NCI-H2081 (cell line): ENCODE results near the gene AGPAT1.

ENCODE experiments used
- DNase-seq, 2 experiments: peaks; one replicate each; lab custom pipeline; 2025; lab: John Stamatoyannopoulos, UW

Gene AGPAT1

DNA sequence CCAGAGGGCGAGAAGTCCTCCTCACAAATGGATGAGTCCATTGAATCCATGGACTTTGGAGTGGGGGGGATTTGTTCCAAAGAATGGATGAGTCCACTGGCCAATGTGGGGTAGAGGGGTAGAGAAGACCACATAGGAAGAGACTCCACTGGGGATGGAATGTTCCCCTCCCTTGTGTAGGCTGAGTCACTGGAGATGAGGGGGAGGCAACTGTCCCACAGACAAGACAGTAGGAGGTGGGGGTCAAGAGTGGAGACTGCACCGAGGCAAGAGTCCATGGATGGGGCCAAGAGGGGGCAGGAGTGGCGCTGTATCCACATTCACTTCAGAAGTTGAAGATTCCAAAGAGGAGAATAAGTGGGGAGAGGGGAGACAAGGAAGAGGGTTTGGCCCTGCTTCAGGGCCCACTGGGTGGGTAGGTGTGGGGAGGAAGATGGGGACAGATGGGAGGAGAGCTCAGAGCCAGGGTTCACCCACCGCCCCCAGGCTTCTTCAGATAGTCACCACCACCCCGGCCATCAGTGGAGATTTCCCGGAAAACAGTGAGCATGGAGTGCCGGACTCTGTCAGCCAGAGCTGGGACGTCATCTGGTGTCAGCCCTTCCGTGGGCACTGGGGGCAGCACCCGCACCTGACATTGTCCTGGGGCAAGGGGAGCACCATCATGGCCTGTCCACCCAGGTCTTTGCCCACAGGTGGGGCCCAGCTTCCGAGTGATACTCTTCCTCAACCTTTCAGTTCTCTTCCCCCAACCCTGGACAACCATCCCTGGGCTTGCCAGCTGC, 6.9 kb downstream of the AGPAT1 start:
- no peak for DNase-seq

- no peak for DNase-seq
Observed at GRCh38 chr6:32168350-32168749, 7.5 kb downstream of the AGPAT1 start.

GRCh38 chr6:32167761-32168262, 8.1 kb downstream of the AGPAT1 start:
- no peak for DNase-seq

DNA sequence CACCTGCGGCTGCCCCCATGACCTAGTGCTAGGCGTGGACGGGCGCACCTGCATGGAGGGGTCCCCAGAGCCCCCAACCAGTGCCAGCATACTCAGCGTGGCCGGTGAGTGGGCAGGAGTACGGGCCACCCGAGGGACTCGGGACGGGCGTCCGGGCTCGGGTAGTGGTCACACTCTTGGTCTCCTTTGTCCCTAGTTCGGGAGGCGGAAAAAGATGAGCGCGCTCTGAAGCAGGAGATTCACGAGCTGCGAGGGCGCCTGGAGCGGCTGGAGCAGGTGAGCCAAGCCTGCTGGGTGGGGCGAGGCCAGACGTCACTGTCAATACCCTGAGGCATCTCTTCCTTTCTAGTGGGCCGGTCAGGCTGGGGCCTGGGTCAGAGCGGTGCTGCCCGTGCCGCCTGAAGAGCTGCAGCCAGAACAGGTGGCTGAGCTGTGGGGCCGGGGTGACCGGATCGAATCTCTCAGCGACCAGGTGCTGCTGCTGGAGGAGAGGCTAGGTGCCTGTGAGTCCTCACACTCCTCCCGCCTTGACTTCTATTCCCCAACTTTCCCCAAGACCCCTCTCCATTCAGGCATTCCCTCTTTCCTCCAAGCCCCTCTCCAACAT, 8.6 kb downstream of the AGPAT1 start:
- no peak for DNase-seq

GRCh38 chr6:32166411-32167061, 9.3 kb downstream of the AGPAT1 start:
- DNase-seq, result no peak

DNA sequence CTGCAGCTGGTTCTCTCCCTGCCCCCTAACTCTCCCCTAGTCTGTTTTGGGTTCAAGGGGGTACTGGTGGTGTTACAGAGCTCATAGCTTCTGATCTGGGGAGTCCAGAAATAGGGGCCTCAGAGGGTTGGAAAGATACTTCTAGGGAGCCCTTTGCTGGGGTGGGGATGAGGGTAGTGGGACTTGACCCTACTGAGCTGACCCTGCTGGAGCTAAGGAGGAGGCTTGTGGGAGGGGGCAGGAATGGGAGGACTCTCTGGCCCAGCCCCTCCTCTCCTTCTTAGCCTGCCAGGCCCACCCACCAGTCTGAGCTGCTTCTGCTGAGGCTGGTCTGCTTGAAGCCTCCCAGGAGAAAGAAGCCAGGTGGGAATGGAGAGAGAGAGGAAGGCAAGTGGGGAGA, 11.6 kb downstream of the AGPAT1 start, which contains the start of gene EGFL8:
EGFL8 (plus strand) TSS at position 301 of the 400 bp plus-strand sequence. CDS start 1,571 bp downstream, outside the sequence.
- DNase-seq, result no peak

- no peak for DNase-seq
Observed at GRCh38 chr6:32163559-32164258, 12.2 kb downstream of the AGPAT1 start.

GRCh38 chr6:32158052-32158451, 17.8 kb downstream of the AGPAT1 start:
- DNase-seq, result no peak

GRCh38 chr6:32156891-32157290, 19.0 kb downstream of the AGPAT1 start:
- DNase-seq, result no peak

DNA sequence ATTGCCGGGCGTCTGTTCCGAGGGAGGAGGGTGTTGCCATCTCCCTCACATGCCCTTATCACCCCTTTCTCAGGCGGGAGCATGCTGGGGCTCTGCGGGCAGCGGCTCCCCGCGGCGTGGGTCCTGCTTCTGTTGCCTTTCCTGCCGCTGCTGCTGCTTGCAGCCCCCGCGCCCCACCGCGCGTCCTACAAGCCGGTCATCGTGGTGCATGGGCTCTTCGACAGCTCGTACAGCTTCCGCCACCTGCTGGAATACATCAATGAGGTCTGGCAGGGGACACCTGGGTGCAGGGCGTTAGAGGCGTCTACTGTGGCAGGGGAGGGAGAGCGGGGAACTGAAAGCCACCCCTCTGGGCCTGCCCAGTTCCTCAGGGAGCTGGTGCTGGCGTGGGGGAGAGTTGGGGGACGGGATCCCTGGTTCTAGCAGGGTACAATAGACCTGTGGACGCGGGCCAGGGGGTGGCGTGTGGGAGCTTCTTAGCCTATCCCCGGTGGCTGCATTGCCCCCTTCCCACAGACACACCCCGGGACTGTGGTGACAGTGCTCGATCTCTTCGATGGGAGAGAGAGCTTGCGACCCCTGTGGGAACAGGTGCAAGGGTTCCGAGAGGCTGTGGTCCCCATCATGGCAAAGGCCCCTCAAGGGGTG, 21.2 kb downstream of the AGPAT1 start:
- DNase-seq, result peak; percentile 78 to 83

DNA sequence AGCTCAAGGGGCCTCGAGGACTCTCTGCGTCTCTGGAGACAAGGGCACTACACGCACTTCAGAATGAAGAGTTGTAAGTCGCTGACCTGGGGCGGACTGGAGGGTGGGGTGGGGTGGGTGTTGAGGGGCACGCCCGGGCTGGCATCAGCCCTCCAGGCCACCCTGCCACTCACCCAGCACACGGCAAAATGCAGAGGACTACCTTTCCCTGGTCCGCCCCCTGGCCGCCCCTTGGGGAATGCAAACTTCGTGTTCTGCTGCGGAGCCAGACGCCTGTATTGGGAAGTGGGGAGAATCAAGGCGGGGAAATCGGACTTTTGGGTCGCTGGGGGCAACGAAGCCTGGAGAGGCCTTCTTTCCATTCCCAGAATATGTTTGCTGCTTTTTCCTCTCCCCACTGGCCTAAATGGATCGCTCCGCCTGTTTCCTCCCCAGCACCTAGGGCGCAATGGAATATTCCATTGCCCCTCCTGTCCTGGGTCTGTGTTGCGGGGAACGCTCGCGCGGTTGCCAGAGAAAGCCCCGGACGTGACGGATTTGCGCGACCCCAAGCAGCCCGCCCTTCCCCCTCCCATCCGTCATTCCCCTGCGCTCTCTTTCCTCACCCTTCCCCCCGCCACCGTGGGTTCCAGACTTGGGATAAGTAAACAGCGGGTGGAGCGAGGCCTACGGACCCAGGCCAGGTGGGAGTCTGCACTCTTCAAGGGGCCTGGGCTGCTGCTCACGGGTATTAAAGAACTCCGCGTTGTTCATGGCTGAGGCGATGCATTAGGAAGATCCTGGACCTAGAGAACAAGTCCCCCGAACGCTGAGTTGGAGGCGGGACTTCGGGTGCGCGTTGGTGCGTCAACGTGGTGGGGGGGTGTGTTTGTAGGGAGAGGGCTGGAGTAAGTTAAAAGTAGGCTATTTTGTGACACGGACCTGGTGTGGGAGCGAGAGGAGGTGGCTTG, 22.0 kb downstream of the AGPAT1 start, which contains the start of gene PPT2:
PPT2 (plus strand) TSS at position 578 of the 950 bp plus-strand sequence. CDS start 454 bp downstream, outside the sequence.
- DNase-seq, result peak; percentile 83 to 90

DNA sequence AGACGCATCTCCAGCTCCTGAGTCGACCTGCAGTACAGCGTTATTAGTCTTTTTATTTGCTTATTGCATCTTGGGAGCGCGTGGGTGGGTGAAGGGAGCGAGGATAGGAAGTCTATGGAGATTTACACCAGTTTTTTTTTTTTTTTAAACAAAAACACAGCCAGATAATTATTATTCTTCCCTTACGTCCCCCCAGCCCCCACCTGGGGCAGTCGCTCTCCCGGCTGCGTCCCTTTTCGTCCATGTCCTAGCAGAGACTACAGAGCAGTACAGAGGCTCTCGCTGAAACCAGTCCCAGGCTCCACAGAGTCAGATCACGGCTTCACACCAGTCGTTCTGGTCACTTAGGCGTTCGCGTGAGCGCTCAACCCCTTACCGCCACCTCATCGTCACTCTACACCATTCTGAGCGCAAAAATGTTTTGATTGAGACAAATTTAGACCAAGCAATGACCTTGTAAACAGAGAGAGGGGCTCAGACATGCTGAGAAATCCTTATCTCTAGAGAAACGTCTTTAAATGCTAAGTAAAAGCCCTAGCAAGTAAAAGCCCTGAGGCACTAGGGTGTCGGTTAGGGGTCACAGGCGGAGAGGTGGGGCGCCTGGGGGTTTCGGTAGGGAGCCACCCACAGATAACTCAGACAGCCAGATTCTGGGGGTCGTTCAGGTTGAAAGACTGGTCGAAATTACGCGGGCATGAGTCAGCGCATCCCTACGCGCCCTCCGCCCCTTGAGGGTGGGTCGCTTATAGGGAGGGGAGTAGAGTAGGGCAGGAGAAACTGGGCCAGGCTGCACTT, 22.9 kb downstream of the AGPAT1 start:
- DNase-seq, result no peak

GRCh38 chr6:32151863-32152768, 23.8 kb downstream of the AGPAT1 start, which contains the start of gene PRRT1:
TSS of gene PRRT1 (minus strand) at chr6:32151939. CDS start at chr6:32151827, 112 bp downstream.
- no peak for DNase-seq

- no peak for DNase-seq
Observed at GRCh38 chr6:32151181-32151862, 24.6 kb downstream of the AGPAT1 start.

DNA sequence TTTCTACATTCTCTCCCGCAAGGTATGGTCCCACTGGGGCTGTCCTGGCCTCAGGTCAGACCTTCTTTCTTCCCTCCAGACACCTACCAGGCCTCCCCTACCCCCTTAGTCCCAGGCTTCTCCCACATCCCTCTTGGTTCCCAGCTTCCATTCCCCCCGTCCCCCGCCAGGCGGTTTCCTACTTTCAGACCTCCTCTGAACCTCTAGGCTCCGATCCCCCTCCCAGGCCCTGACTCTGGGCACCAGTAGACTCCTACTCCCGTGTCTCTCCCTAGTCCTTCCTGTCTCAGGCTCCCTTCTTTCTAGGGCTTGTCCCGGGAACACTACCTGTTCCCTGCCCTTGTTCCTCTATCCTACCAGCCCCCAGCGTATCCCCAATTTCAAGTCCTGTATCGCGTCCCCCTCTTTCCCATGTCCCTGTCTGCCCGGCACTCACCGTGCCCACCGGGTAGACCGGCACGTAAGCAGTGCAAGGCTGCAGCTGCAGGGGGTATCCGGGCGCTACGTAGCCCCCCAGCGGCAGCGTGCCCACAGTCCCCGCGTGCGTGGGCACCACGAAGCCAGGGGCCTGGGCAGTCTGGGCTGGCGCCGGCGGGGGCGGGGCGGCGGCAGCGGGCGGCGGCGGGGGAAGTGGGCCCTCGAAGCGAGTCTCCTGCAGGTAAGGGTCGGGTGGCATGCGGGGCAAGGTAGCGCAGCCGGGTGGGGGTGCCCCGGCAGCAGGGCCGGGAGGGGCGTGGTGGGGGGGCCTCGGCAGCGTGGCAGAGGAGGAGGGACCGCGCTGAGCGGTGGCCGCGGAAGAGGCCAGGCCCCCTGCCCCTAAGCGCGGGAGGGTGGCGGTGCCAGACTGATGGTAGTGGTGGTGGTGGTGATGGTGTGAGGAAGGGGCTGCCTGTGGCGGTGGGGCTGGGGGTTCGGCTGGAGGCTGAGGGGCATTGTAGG, 25.7 kb downstream of the AGPAT1 start:
- no peak for DNase-seq

- no peak for DNase-seq
Observed at GRCh38 chr6:32149092-32149755, 26.7 kb downstream of the AGPAT1 start.
